Measurements from ENCODE around the gene SLC24A4. TPM values are rescaled to one million over a fixed set of nuclear protein-coding genes. Genes with fewer than 3 reads are reported as not detected.

The SLC24A4 gene
- total RNA-seq, 4 donors from 2014 or later: 0.75 to 1.9 (median 1.4) TPM

DNA sequence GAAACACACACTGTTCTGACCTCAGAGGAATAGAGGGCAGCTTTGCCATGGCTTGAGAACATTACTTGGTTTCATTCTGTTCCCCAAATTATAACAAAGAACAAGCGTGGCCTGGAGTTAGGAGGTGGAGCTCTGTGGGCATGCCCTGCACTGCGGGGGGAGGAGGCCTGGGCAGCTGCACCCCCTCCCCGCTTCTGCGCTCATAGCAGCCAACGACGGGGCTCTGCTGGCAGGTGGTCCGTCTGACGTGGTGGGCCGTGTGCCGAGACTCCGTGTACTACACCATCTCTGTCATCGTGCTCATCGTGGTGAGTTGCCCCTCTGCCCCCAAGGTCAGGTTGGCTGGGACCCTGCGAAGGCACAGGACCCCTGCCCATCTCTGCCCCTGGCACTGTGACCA is 120.2 kb downstream of the SLC24A4 start:
- TF ChIP-seq, protein P1, sequence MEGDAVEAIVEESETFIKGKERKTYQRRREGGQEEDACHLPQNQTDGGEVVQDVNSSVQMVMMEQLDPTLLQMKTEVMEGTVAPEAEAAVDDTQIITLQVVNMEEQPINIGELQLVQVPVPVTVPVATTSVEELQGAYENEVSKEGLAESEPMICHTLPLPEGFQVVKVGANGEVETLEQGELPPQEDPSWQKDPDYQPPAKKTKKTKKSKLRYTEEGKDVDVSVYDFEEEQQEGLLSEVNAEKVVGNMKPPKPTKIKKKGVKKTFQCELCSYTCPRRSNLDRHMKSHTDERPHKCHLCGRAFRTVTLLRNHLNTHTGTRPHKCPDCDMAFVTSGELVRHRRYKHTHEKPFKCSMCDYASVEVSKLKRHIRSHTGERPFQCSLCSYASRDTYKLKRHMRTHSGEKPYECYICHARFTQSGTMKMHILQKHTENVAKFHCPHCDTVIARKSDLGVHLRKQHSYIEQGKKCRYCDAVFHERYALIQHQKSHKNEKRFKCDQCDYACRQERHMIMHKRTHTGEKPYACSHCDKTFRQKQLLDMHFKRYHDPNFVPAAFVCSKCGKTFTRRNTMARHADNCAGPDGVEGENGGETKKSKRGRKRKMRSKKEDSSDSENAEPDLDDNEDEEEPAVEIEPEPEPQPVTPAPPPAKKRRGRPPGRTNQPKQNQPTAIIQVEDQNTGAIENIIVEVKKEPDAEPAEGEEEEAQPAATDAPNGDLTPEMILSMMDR (IDR thresholded peaks at IDR 0.05; ENCODE audit: low read depth): no peak

DNA sequence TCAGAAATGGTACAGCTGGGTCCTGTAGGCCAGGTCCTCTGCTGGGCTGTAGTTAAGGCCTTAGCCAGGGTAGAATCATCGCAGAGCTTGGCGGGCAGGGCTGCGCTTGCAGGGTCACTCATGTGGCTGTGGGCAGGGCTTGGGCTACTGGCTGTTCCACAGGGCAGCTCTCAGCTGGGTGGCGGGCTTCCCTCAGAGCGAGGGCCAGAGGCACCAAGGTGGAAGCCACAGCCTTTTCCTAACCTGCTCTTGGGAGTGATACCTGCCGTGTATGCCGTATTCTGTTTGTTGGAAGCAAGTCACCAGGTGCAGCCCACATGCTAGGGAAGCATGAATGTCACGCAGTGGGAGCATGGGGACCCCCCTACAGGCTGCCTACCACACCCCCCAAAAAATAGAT is 120.8 kb downstream of the SLC24A4 start:
- TF ChIP-seq, protein P1 (IDR thresholded peaks at IDR 0.05; ENCODE audit: low read depth): no peak

DNA sequence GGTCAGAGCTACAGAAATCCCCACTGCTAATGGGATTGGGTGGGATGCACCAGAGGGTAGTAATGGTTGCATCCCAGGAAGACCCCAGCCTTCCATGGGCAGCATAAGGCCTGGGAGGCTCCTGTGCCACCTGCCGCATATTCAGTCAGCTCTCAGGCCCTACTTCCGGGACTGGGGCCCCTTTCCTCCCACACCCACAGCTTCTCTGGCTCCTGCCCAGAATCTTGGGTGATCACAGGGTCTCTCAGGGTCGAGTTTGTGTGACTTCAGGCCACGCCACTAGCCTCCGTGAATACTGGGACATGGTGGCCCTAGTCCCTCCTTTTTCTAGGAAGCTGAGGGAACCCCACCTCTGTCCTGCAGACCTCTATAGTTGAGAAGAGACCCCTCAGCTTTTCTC is 123.8 kb downstream of the SLC24A4 start:
- TF ChIP-seq, protein P1 (IDR thresholded peaks at IDR 0.05; ENCODE audit: low read depth): no peak

DNA sequence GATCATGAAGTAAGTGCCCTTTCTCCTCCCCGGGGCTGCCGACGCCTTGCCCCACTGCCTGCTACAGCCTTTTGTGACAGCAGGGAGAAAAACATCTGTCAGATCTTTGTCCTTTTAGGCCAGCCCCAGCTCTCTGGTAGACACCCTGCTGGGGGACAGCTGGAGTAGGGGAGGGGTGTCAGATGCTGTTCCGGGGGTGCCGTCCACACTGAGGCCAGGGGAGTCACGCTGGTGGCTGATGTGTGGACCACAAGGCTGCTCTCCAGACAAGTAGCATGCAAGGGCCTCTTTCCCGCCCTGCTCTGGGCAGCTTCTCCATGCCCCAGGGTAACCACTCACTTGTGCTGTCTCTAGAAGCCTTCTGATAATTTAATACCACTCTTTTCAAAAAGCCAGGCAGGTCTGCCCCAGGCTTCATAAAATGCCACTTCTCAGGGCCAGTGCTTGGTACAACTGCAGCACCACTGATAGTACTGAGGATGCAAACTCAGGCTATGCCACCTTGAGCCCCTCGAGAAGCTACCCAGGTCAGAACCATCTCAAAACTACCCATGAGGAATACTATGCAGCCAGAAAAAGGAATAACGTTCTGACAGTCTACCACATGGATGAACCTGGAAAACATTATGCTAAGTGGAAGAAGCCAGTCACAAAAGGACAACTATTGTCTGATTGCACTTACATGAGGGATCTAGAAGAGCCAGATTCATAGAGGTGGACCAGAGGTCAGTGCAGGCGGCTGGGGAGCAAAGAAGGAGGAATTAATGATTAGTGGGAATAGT is 124.6 kb downstream of the SLC24A4 start:
- TF ChIP-seq, protein P1 (IDR thresholded peaks at IDR 0.05; ENCODE audit: low read depth): no peak

DNA sequence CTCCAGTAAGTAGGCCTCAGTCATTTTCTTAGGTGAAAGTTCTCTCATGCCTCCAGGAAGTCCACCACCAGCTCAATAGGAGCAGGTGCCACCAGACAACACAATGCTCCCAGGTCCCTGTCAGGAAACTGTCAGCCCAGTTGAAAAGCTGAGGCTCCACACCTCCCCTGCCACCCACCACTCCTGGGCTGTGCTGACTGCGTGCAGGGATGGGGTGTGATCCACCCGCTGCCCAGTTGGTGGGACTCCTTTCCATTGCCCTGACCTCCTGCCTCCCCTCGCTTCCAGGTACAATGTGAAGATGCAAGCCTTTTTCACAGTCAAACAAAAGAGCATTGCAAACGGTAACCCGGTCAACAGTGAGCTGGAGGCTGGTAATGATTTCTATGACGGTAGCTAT is 125.8 kb downstream of the SLC24A4 start:
- TF ChIP-seq, protein P1 (IDR thresholded peaks at IDR 0.05; ENCODE audit: low read depth): no peak

DNA sequence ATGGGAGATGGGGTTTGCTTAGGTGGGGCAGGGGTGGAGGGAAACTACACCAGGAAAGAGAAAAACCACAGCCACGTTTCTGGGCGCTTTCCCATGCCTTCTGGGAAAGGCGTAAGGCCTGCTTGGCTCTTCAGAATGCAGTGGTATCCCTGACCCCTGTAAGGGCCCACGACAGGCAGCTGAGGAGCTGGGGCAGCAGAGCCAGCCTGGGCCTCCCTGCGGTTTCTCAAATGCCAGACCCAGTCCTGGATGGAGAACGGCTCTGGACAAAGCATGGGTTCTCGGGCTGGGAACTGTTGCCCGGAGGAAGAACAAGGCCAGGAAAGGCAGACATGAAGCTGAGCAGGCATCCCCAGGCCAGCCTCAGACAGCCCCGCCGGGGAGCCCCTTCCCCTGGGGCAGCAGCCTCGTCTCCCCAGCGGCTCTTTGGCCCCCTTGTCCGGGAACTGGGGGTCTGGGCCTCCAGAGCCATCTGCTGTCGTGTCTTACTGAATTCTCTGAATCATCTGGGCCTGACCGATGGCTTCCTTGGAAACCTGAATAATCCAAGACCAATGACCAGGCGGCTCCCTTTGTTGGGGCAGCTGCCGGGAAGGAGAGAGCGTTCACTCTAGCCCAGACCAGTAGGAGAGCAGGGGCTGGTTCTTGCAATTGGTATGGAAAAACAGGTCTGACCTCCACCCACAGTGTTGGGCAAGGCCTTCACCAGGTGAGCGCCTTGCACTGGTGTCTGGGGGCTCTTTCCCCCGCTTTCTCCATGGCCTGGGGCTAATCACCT is 126.6 kb downstream of the SLC24A4 start:
- TF ChIP-seq, protein P1 (IDR thresholded peaks at IDR 0.05; ENCODE audit: low read depth): no peak

DNA sequence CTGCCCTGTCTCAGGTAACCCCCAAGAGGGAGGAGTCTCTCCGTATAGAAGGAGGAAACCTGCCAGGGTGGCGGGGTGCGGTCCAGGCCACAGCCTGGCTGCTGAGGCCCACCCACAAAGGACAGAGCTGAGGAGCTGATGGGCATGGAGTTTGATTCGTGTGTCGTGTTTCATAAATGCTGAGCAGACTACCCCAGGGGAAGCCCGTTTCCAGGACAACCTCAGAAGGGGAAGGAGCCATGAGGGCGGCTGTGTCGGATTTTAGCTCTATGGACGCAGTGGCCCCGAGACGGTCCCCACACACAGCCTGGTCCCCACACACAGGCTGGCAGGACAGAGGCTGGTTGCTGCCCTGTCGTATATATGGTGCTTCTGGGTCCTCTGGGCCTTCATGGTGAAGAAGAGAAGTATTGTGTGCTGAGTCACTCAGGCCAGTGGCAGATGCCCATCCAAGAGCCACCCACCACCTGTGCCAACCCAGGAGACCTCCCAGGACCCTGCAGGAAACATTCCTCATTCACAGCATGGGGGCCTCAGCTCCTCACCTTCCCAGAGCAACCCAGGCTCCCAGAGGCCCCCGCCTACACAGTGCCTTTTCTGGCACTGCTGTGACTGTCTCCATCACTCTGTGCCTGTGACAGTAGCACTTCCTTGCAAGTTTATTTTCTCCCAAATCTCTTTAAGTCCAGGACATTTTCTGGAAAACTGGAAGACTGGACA is 127.5 kb downstream of the SLC24A4 start:
- TF ChIP-seq, protein P1 (IDR thresholded peaks at IDR 0.05; ENCODE audit: low read depth): no peak
